Activated CD4-positive, CD25-positive, alpha-beta regulatory T cell treated with anti-CD3 and anti-CD28 coated beads, Interleukin-2, amount 50 U/mL, for 16 hours (primary cell): ENCODE measurements around the gene BMP6.

Source experiments
- DNase-seq: peaks from one replicate; pipeline ENCODE4 v3.0.0-alpha.2; 2020; ENCODE audit warnings: low read depth, low spot score

The BMP6 gene

DNA sequence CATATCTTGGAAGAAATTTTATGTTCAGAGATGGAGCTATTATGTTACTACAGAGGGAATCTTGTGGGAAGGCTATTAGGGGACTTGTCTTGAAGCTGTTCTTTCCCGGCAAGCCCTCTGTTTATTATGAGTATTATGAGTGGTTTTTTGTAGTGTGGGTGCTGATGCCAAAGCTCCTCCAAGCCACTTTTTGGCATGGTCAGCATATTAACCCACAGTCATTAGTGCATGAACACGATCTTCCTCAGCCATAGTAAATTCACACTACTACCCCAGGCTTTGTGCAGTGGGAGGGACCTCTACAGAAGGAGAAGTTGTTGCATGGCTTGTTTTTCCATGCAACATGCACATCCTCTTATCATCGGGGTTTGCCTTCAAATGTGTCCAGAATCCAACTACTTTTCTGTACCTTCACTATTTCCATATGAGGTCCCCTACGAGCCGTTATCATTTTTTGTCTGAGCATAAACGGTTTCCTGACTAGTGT, 6.5 kb upstream of the BMP6 start:
- DNase-seq = no peak

DNA sequence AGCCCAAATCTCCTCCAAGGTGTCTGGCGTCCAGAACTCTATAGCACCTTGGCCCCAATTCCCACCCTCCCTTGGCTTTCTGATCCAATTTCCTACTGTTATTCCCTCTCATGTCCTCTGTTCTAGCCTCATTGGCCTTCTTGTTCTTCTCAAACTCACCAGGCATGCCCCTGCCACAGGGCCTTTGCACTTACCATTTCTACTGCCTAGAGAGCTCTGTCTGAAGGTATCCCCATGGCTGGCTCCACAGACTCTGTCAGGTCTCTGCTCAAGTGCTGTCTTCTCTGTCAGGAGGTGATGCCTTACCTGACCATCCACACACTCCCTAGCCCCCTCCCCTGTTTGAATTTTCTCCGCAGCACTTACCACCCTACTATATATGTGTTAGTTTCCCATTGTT, 5.6 kb upstream of the BMP6 start:
- DNase-seq = no peak

DNA sequence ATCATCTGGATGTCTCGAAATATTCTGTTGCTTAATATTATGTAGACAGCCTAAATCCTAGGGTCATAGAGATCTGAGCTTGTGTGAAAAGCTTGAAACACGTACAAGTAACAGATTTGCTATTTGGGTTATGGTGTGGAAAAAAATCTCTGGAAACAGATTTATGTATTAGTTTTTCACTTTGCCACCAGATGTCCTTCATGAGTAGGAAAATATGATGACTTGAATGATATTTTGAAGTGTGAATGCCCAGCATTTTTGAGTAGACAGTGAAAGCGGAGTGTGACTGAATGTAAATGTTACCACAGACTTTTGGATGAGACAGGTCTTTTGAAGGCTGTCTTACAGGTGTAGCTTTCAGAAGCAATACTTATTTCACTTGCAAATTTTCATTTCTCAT, 4.2 kb upstream of the BMP6 start:
- no peak for DNase-seq

DNA sequence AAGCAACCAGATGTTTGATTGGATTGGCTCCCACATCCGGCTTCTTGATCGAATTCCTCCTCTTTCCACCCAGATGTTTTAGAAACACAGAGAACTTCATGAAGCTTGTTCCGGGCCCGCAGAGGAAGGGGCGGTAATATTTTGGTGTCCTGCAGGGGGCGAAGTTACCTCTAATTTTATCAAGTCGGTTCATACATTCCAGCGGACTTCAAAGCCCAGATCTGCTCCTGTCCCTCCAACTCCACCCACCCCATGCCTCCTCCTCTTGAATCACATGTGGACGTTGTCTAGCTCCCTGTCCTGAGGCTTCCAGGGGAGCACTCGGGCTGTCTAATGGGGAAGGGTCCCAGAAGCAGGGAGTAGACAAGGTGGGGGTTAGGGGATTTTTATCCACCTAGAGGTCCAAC, 2.9 kb upstream of the BMP6 start:
- peak; percentile 24 for DNase-seq

DNA sequence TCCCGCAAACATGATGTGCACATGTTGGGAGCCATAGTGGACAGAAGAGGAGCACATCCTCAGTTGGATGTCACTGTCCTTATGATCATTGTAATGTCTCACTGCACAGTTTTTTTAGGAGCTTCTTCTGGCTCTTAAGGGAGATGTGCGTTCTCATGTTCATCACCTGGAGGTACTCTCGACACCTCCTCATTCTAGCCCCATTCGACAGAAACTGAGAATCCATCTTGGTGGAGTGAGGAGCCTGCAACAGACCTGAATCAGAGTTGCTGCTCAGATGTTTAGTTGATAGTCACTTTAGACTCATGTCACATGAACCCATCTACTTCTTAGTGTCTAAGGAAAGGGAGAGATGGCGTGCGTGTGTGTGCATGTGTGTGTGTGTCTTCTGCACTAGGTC, 2.3 kb upstream of the BMP6 start:
- DNase-seq = no peak

DNA sequence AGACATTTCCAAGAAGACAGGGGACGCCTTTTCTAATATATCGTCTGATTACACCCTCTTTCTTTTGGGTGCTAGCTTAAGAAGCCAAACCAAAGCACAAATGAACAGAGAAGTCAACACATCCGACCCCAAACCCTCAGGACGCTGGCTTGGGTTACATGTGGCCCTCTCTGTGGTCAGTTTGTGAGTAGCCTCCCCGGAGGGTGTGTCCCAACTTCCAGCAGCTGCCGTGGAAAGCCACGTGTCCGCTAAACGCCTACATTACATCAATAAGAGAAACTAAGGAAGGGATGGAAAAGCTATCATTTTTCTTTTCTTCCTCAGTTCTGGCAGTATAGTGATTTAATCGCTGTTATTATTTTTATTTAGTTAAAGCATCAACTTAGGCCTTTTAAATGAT, 487 bp upstream of the BMP6 start:
- DNase-seq = no peak

DNA sequence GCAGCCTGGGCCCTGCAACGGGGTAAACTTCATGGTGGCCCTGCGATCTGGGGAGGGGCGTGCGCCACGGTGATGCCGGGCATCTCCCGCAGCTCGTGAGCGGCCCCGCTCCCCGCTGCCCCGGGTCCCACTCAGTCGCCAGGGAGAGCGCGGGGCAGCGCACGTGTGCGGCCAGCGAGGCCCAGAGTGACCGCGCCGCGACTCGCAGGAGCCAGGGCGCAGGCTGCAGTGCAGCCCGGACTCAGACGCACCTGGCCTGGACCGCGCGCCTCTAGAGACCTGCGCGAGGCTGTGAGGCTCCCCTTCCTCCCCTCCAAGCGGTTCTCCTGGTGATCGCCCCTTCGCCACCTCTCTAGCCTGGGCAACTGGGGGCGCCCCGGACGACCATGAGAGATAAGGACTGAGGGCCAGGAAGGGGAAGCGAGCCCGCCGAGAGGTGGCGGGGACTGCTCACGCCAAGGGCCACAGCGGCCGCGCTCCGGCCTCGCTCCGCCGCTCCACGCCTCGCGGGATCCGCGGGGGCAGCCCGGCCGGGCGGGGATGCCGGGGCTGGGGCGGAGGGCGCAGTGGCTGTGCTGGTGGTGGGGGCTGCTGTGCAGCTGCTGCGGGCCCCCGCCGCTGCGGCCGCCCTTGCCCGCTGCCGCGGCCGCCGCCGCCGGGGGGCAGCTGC, 652 bp downstream of the BMP6 start:
- no peak for DNase-seq

DNA sequence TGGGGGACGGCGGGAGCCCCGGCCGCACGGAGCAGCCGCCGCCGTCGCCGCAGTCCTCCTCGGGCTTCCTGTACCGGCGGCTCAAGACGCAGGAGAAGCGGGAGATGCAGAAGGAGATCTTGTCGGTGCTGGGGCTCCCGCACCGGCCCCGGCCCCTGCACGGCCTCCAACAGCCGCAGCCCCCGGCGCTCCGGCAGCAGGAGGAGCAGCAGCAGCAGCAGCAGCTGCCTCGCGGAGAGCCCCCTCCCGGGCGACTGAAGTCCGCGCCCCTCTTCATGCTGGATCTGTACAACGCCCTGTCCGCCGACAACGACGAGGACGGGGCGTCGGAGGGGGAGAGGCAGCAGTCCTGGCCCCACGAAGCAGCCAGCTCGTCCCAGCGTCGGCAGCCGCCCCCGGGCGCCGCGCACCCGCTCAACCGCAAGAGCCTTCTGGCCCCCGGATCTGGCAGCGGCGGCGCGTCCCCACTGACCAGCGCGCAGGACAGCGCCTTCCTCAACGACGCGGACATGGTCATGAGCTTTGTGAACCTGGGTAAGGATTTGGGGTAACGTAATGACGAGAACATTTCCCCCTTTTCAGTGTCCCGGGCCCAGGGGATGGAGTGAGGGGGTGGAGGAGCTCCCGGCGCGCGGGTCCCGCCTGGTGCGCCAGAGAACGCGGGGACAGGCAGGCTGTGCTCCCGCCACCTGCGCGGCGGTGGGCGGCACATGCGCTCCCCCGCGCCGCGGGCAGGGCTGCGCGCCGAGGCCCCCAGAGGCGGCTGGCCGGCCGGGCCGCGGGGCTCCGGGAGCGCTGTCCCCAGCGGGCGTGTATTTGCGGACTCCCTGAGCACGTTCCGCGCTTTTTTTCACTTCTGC, 1.4 kb downstream of the BMP6 start:
- no peak for DNase-seq

DNA sequence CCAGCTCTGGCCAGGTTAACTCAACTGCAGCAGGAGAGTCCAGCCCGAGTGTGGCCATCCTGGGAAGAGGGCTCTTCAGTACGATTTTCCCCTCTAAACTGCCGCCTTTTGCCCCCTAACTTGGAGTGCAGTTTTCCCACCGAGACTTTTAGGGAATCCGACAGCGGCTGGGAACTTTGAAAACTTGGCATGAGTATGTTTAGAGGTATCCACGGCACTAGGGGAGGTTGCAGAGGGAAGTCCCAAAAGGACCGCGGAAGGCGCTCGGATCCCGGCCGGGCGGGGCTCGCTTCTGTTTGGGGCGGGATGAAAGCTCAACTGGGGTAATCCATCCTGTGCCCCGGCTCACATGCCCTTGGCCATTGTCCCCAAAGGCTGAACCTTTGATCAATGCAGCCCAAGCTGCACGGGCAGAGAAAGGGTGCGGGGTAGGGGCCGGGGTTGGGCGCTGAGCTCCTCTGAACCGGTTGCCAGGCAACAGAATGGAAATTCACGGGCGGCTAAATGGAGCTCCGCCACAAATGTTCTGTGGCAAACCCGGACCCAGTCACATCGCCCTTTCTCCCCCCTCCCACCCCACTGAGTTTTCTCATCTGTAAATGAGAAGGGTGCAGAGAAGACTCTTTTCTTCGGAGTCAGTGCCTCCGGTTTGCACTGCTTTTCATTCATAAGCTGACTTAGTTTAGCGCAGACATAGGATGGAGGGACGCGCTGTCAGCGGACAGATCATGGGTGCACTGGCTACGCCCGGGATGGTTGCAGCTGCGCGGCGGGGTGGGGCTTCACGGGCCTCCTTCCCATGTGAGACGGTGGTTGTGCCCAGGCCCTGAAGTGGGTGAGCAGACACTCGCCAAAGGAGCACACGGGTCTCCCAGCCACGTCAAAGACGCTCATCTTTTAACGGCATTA, 2.3 kb downstream of the BMP6 start:
- DNase-seq = no peak

DNA sequence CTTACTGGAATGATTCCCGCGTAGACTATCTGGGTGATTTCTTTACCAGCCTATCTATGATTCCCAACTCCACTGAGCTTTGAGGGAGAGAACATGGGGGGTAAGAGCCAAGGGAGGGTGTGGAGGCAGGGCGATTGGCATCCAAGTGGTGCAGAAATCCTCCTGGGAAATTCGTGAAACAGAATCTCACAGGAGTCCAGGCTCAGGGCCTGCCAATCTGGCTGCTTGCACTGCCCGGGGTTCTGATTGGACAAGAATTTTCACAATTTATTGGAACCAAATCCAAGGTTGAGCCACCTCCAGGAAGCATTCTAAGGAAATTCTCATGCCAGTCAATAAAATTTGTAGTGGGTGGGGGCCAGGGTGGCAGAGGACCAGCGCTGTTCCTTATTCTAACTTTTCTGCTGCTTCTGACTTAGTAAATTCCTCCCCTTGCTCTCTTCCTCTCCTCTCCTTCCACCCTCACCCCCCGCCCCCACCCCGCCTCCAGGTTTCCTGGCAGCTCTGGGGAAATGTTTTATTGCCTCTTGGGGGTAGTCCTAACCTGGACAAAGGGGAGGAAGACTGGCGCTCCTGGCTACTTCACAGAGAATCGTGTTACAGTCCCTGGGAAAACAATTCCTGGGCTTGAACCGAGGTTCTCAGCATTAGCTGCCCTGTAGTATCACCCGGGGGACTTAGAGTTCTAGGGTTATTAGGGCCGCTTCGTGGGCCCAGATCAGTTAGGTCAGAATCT, 3.1 kb downstream of the BMP6 start:
- DNase-seq = no peak

DNA sequence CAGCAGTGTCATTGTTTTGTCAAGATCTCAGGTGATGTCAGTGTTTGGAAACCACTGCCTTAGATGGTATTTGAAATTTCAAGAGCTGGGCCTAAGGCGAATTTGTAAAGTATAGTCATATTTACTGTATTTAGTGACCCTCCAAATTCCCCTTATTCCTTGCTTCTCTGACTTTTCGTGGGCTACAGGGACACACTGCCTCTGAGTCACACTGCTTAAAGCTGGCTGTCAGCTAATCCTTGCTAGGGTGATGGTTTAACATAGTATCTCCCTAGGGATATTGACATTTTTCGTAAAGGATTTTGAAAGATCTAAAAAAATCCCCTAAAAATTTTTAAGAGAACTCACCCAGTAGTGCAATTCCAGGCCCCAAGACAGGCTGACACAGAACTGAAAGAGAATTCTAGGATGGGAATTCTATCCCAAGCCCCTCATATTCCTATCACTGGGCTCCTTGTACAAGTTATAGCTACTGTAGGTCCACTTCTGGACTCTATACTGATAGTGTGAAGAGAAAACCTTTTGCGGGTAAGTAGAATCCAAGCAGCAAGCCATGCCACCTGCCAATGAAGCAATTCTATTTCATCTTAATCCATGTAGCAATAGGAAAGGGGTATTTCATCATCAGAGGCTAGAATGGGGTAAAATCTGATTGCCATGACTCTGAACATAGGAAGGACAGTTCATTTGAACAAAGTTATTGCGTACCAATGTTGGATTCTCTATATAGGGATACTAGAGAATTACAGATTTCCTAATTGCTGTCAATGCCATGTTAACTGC, 4.3 kb downstream of the BMP6 start:
- DNase-seq = no peak

DNA sequence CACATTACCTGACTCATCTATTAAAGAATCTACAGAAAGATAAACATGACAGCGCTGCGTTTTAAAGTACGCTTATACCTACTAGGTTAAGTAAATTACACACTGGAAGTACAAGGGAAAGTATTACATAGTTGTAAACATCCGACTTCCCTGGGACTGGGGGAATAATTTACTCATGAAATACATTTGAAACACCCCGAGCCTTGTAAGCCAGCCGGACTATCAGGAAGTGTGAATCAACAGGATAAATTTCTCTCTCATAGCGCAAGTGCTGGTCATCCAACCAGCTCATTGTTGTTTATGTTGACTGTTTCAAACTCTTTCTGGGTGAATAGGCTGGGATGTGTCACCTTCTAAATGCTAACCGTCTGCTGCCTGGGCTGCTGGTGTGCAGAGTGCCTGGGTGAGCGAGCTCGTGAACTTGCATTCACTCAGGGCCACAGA, 4.9 kb downstream of the BMP6 start:
- no peak for DNase-seq

DNA sequence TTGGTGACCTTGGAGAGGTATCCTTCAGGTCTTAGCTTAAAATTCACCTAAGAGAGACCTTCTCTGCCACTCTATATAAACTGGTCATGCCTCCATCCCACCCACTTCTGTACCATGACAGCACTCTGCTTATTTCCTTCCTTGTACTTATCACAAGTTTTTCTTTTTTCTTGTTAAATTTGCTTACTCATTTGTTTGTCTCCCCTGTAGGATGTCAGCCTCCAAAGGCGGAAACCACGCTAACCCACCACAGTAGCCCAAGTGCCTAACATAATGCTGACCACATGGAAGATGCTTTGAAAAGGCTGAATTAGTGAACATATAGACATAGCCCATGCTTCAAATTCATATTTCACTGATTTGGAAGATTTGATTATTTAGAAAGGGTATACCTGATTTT, 5.4 kb downstream of the BMP6 start:
- DNase-seq = no peak

DNA sequence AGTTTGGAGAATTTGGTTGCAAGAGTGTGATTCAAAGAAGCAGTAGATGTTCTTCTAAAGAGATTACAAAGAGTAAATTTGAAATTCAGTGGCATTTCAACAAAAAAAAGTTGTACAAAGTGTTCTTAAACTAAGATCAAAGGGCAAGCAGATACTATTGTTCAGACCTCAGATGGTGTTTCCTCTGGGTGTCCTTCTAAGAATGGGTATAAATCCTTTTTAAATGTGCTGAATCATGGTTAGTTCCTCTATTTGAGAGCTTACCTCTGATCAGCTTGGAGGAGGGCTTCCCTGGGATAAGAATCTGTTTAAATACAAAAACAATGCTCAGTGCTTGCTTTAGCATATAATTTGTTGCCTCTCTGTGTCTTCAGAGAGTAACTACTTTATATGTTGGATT, 6.3 kb downstream of the BMP6 start:
- DNase-seq = no peak

DNA sequence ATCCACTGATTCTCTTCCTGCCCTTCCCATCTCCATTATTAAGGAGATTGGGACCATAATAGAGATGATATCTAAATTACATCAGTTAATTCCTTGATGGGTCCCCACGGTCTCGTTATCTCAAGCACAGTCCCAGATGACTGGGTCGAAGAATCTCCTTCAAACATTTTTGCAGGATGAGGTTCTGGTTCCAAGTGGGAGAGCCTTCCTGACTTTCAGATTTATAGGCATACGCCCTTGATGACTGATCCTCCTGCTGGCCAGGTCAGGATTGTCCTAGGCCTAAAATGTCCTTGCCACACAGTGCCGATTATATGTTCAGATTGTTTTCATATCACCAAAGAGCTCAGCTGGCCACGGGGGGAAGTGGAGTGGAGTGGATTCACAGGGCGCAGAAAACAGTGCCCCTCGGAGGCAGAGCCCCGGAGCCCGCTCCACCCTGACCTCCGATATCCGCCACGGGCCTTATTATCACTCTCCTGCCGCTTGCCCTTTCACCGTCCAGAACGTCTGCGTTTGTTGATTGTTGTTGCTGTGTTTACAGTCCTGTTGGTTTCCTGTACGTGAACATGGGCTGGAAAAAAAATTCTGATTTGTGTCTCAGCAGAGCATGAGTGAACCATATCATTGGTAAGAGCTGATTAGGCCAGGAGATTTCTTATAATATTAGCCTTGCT, 8.9 kb downstream of the BMP6 start:
- DNase-seq = no peak

DNA sequence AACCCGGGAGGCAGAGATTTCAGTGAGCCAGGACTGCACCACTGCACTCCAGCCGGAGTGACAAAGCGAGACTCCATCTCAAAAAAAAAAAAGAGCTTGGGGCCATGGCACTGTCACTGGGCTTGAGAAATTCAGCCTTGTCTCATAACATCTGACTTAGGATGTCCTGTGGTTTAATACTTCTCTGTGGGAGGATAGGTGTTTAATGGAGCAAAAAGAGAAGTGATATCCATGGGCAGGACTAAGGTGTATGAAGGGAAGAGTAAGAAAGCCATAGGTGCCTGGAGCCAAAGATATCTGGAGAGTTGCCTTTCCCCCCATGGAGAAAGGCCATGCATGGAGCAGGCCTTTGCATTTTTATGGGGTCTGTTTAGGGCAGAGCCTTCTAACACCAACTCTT, 11.2 kb downstream of the BMP6 start:
- DNase-seq = no peak

DNA sequence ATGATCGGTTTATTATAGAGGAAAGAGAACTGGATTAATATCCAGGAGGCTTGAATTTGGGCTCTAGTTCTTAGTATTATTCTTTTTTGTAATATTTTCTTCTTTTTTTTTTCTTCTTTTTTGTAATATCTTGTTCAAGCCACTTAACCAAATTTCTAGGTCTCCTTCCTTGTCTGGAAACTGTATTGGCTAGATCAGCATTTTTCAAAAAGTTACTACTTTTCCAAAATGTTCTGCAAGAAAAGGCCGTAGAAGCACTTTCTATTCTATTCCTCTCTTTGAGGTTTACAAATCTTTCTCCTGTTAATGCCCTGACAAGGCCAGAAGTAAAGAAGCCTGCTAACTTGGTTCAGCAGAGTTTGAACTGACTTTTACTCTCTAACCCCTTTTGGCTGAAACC, 12.0 kb downstream of the BMP6 start:
- DNase-seq = no peak

DNA sequence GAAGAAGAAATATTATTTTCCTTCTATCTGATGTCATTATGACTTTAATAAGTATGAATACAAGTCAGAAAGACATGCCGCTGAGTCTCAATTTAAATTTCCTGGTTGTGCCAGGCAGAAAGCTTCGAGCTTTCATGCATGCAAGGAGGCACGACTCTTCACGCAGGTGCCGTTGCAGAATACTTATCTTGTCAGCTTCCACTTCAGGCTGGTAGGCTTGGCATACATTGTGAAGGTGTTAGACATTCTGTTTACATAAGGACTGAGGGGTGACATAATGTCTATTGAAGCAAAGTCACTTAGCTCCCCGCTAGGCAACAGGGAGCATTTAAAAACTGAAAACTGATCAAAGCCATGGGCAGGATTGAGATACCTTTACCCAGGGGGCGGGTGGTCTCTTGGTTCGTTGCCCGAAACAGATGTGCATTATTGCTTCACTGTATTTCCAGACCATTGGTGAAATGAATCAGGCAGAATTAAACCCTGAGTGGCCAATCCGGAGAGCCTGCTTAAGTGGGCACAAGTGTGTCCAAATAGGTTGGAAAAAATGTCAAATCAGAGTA, 16.4 kb downstream of the BMP6 start:
- DNase-seq = no peak

DNA sequence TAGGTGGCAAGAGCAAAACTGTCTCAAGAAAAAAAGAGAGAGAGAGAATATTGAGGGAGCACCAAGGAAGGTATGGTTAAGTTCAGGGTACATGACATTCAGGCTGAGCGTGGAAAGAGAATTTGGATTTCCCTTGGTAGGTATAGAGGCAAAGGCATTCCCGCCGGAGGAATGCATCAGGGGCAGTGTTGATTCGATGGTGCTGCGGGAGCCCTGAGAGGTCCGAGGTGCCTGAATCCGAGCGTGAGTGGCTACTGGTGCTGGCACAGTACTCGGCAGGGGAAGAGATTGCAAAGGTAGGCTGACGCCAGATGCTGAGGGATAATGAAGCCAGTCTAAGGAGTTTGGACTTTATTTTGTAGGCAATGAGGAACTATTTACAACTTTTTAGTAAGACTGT, 20.0 kb downstream of the BMP6 start:
- no peak for DNase-seq

DNA sequence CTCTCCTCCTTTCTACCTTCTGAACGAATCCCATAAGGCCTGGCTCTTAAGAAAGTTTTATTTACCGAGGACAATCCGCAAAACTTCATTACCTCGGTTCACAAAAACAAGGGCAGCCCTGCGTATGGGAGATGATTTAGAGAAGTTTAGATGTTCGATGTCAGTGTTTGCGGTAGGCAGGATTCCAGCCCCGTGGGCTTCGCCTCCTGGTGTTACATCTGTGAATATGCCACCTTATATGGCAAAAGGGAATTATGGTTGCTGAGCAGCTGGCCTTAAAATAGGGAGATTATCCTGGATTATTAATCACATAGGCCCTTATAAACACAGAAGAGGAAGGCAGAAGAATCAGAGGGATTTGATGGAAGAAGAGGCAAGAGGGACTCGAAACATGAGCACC, 21.1 kb downstream of the BMP6 start:
- no peak for DNase-seq
